HG03521 (cell line): ENCODE results near the gene SMG5.

Experiments
- ATAC-seq: cut with Tn5 transposase; IDR thresholded peaks from one replicate; pipeline ENCODE4 v1.9.1; 2021; ENCODE audit warnings: mild to moderate bottlenecking, moderate library complexity; ENCODE audit not compliant: unreplicated experiment

Gene SMG5

DNA sequence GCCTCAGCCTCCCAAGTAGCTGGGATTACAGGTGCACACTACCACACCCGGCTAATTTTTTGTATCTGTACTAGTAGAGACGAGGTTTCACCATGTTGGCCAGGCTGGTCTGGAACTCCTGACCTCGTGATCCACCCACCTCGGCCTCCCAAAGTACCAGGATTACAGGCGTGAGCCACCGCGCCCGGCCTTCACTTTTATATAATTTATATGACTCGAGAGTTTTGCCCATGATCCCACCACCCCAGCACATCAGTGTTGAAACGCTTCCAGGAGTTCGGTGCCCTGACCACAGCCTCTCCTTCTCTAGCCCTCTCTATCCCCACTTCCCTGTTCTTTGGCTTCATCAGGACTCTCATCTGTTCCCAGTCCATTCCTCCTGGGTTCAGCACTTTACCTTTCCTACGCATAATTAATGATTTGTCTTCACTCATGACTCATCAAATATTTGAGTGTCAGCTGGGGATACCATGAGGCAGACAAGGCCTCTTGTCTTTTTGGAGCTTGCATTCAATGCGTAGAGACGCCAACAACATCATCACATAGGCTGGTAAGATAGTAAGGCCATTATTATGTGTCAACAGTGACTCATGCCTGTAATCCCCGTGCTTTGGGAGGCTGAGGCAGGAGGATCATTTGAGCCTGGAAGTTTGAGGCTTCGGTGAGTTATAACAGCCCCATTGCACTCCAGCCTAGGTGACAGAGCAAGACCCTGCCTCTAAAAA, 68.4 kb downstream of the SMG5 start:
- ATAC-seq, result no peak

DNA sequence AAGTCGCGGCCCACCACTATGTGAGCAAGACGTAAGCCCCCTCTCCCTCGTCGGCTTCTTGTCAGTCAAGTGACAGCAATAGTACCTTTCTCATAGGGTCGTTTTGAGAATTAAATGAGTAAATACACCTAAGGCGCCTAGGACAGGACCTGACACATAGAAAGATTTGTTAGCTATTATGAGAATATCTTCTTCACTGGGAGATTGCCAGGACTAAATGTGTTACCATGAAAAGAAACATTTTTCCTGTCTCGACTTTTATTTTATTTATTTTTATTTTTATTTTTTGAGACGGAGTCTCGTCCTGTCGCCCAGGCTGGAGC, 69.0 kb downstream of the SMG5 start:
- no peak for ATAC-seq

DNA sequence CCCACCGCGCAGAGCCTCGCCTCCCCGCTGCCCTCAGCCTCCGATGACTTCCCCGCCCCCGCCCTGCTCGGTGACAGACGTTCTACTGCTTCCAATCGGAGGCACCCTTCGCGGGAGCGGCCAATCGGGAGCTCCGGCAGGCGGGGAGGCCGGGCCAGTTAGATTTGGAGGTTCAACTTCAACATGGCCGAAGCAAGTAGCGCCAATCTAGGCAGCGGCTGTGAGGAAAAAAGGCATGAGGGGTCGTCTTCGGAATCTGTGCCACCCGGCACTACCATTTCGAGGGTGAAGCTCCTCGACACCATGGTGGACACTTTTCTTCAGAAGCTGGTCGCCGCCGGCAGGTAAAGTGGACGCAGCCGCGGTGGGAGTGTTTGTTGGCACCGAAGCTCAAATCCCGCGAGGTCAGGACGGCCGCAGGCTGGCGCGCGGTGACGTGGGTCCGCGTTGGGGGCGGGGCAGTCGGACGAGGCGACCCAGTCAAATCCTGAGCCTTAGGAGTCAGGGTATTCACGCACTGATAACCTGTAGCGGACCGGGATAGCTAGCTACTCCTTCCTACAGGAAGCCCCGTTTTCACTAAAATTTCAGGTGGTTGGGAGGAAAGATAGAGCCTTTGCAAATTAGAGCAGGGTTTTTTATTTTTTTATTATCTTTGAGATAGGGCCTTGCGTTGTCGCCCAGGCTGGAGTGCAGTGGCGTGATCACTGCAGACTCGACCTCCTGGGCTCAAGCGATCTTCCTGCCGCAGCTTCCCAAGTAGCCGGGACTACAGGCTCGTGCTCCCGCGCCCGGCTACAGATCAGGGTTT, 69.6 kb downstream of the SMG5 start, which contains the start of gene PMF1:
Gene PMF1 (plus strand): TSS at position 175 of the 811 bp plus-strand sequence. CDS start 9 bp downstream, at position 184.
- peak; percentile 84 for ATAC-seq

DNA sequence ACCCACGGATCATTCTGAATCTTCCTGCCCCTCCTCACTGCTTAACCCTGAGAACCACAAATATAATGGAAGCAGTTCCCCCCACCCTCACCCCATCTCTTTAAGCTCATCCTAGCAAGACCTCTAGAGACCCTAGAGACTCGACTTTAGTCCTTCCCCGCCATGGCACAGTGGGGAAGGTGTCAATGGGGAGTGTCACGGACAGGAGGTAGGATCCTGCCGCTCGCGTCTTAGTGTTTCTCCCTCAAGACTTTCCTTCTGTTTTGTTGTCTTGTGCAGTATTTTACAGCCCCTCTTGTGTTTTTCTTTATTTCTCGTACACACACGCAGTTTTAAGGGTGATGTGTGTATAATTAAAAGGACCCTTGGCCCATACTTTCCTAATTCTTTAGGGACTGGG, 70.5 kb downstream of the SMG5 start:
- no peak for ATAC-seq

DNA sequence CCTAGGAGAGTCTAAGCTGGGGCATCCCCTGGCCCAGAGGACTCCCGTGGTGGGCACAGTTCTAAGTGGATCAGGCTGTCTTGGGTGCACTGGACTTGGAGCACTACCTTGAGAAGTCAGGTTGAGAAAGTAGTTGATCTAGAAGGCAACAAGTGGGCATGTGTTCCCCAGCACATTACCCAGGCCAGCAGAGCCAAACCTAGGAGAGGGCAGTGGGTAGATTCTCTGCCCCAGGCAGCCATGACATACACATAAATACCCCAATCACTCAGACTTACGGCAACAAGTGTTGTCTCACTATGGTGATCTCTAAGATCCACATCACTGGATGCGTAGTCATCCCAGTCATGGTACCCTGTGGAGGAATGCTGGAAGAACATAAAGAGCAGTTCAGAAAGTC, 71.4 kb downstream of the SMG5 start:
- ATAC-seq, result no peak

DNA sequence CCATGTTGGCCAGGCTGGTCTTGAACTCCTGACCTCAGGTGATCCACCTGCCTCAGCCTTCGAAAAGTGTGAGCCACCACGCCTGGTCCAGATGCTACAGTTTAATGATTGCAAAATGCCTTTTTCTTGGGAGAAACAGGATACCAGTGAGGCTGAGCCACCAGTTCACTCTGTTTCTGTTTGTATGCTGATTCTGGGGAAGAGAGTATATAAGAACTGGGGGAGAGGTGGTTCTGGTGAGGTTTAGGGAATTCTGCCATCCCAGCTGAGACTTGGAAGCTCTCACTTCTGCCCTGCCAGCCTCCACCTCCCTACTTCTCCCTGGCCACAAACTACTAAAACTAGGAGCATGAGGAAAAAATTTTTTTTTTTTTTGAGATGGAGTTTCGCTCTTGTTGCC, 77.9 kb downstream of the SMG5 start:
- no peak for ATAC-seq

DNA sequence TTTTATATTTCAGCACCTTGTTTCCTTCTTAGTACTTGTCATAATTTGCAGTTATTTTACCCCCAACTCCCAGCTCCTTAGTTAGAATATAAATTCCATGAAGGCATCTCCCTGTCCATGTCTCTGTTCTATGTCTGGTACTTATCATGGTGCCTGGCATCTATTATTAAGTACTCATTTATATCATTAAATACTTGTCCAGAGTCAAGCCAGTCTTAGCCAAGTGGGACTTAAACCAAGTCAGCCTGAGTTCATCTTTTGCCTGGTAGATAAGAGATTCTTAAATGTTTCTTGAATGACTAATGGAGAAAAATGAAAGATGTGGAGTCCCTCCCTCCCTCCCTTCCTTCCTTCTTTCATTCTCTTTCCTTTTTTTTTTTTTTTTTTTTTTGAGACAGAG, 79.3 kb downstream of the SMG5 start:
- no peak for ATAC-seq

DNA sequence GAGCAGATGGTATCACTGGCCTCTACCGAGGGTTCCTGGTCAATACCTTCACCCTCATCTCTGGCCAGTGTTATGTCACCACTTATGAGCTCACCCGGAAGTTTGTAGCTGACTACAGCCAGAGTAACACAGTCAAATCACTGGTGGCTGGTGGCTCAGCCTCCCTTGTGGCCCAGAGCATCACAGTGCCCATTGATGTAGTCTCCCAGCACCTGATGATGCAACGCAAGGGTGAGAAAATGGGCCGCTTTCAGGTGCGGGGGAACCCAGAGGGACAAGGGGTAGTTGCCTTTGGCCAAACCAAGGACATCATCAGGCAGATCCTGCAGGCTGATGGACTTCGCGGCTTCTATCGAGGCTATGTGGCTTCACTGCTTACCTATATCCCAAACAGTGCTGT, 82.6 kb downstream of the SMG5 start:
- no peak for ATAC-seq
